Measurements from ENCODE around the gene RBBP8NL.

The RBBP8NL gene

GRCh38 chr20:62404112-62404665, 23.1 kb downstream of the RBBP8NL start:
- Histone ChIP-seq H3K9me2 (replicated peaks; ENCODE audit: insufficient read depth, low read length) (no peaks in the 10 kb centered on the region), H3K79me2 (ENCODE audit: low read length) (peaks cover 30% of the 10 kb centered on the region), H3K4me2 (ENCODE audit: low read depth, low read length) (no peak overlapping the region), H4K20me1 (ENCODE audit: insufficient read depth, low read length) (no peaks in the 10 kb centered on the region), H3K9me3 (replicated peaks; ENCODE audit: insufficient read depth, low read length) (no peaks in the 10 kb centered on the region), H3K4me3 (ENCODE audit: low read length) (no peak overlapping the region), H2AFZ (ENCODE audit: low read length) (no peak overlapping the region), H3K9ac (ENCODE audit: low read length) (no peak overlapping the region), H3K27ac (ENCODE audit: low read length) (no peak overlapping the region), H3K36me3 (replicated peaks; ENCODE audit: insufficient read depth, low read length) (no peaks in the 10 kb centered on the region), H3K27me3 (replicated peaks; ENCODE audit: insufficient read depth, low read length) (no peaks in the 10 kb centered on the region), H3K4me1 (ENCODE audit: low read length) (peaks cover 7% of the 10 kb centered on the region), H3F3A (ENCODE audit: insufficient read depth, low read length) (no peaks in the 10 kb centered on the region)
- no peak for TF ChIP-seq EZH2 (optimal IDR thresholded peaks at IDR 0.05; ENCODE audit: low read depth, low read length)
- TF ChIP-seq EZH2phosphoT487 (IDR thresholded peaks at IDR 0.05; ENCODE audit: low read length) = no peak
- no peak for TF ChIP-seq CTCF (IDR thresholded peaks at IDR 0.05; ENCODE audit: low read length)
- no peak for DNase-seq

- peaks cover 30% of the 10 kb centered on the region for H3K79me2 ChIP-seq (ENCODE audit: low read length)
- H3K4me2 ChIP-seq (ENCODE audit: low read depth, low read length) = no peak overlapping the region
- H3K27me3 ChIP-seq (replicated peaks; ENCODE audit: insufficient read depth, low read length) = no peaks in the 10 kb centered on the region
- no peak overlapping the region for H2AFZ ChIP-seq (ENCODE audit: low read length)
- H4K20me1 ChIP-seq (ENCODE audit: insufficient read depth, low read length) = no peaks in the 10 kb centered on the region
- no peak for TF ChIP-seq CTCF (IDR thresholded peaks at IDR 0.05; ENCODE audit: low read length)
- no peak for TF ChIP-seq EZH2 (optimal IDR thresholded peaks at IDR 0.05; ENCODE audit: low read depth, low read length)
- TF ChIP-seq EZH2phosphoT487 (IDR thresholded peaks at IDR 0.05; ENCODE audit: low read length) = no peak
- H3F3A ChIP-seq (ENCODE audit: insufficient read depth, low read length) = no peaks in the 10 kb centered on the region
- peaks cover 7% of the 10 kb centered on the region for H3K4me1 ChIP-seq (ENCODE audit: low read length)
- H3K27ac ChIP-seq (ENCODE audit: low read length) = no peak overlapping the region
- no peak overlapping the region for H3K9ac ChIP-seq (ENCODE audit: low read length)
- no peaks in the 10 kb centered on the region for H3K36me3 ChIP-seq (replicated peaks; ENCODE audit: insufficient read depth, low read length)
- H3K4me3 ChIP-seq (ENCODE audit: low read length) = no peak overlapping the region
- no peak for DNase-seq
- no peaks in the 10 kb centered on the region for H3K9me2 ChIP-seq (replicated peaks; ENCODE audit: insufficient read depth, low read length)
- H3K9me3 ChIP-seq (replicated peaks; ENCODE audit: insufficient read depth, low read length) = no peaks in the 10 kb centered on the region
These were observed 24.0 kb downstream of the RBBP8NL start for GRCh38 chr20:62403331-62403730.

- no peak for TF ChIP-seq EZH2 (optimal IDR thresholded peaks at IDR 0.05; ENCODE audit: low read depth, low read length)
- no peak for TF ChIP-seq EZH2phosphoT487 (IDR thresholded peaks at IDR 0.05; ENCODE audit: low read length)
- no peak for TF ChIP-seq CTCF (IDR thresholded peaks at IDR 0.05; ENCODE audit: low read length)
- no peak for DNase-seq
- Histone ChIP-seq H3K79me2 (ENCODE audit: low read length) (peaks cover 30% of the 10 kb centered on the region), H3K27ac (ENCODE audit: low read length) (no peak overlapping the region), H3K27me3 (replicated peaks; ENCODE audit: insufficient read depth, low read length) (no peaks in the 10 kb centered on the region), H4K20me1 (ENCODE audit: insufficient read depth, low read length) (no peaks in the 10 kb centered on the region), H3K4me1 (ENCODE audit: low read length) (peaks cover 2% of the 10 kb centered on the region), H2AFZ (ENCODE audit: low read length) (no peak overlapping the region), H3K9me3 (replicated peaks; ENCODE audit: insufficient read depth, low read length) (no peaks in the 10 kb centered on the region), H3K9me2 (replicated peaks; ENCODE audit: insufficient read depth, low read length) (no peaks in the 10 kb centered on the region), H3K36me3 (replicated peaks; ENCODE audit: insufficient read depth, low read length) (no peaks in the 10 kb centered on the region), H3K9ac (ENCODE audit: low read length) (no peak overlapping the region), H3F3A (ENCODE audit: insufficient read depth, low read length) (no peaks in the 10 kb centered on the region), H3K4me3 (ENCODE audit: low read length) (no peak overlapping the region), H3K4me2 (ENCODE audit: low read depth, low read length) (no peak overlapping the region)
These were observed 24.7 kb downstream of the RBBP8NL start for GRCh38 chr20:62402456-62403150.
